AG04449 (cell line): ENCODE data around the gene SCAMP2.

Source experiments
- CTCF ChIA-PET: fragments of 350-600 bp; formaldehyde crosslinking; extraction: SDS; loops from one replicate; lab custom pipeline; 2021; ENCODE audit warnings: antibody characterized with exemption; lab: Yijun Ruan, JAX
- POLR2A ChIA-PET: fragments of 400-600, 350-600 bp; formaldehyde crosslinking; extraction: SDS; loops from one replicate; lab custom pipeline; 2020; ENCODE audit warnings: antibody characterized with exemption, inconsistent platforms; lab: Yijun Ruan, JAX
- DNase-seq: peaks from one replicate; pipeline ENCODE4 v3.0.0-alpha.2; 2010; ENCODE audit warnings: low read depth, low spot score
- H3K4me3 ChIP-seq: 2 replicates; pipeline ENCODE4 v1.5.1; 2011; ENCODE audit warnings: low read depth, mild to moderate bottlenecking, control low read depth, low read length
- TF ChIP-seq, protein P1 (sequence below): IDR thresholded peaks from one replicate; pipeline ENCODE4 v1.5.1; 2011; ENCODE audit warnings: mild to moderate bottlenecking, moderate library complexity, low read length, control low read depth, inconsistent platforms; ENCODE audit not compliant: insufficient read depth; ENCODE audit errors: missing control alignments

The SCAMP2 gene

DNA sequence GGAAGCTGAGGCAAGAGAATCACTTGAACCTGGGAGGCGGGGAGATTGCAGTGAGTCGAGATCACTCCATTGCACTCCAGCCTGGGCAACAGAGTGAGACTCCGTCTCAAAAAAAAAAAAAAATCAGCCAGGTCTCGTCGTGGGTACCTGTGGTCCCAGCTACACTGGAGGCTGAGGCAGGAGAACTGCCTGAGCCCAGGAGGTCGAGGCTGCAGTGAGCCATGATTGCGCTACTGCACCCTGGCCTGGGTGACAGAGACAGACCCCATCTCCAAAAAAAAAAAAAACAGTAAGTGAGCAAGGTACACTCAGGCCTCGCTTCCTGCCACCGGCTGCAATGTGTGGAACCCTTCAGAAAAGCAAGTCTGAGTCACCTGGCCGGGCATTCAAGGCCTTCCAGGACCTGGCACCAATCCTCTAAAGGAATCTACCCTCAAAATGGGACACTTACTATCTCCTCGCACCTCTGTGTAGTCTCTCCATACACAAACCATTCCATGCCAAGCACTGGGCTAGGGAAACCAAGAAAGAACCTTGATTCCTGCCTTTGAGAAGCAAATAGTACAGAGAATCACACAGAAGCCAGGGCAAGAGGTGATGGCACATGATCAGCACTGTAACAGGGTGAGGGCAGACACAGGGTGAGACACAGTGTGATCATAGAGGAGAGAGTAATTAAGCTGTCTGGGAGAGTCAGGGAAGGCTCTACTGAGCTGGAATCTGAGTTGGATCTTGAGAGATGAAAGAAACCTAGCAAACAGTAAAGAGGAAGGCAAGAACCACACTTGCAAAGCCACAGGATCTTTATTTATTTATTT lies 9.7 kb downstream of the SCAMP2 start:
- ChIA-PET CTCF (interaction anchor here (1.0 to 1.2 kb wide), 2 partner anchors 38 kb away, joined by 3 read pairs; no protein-coding TSS in a partner anchor), POLR2A (interaction anchor here (1.0 kb wide), 1 partner anchor 232 kb away, joined by 3 read pairs; no protein-coding TSS in a partner anchor)
- H3K4me3 ChIP-seq = no peak overlapping the region
- no peak for DNase-seq
- TF ChIP-seq, protein P1, sequence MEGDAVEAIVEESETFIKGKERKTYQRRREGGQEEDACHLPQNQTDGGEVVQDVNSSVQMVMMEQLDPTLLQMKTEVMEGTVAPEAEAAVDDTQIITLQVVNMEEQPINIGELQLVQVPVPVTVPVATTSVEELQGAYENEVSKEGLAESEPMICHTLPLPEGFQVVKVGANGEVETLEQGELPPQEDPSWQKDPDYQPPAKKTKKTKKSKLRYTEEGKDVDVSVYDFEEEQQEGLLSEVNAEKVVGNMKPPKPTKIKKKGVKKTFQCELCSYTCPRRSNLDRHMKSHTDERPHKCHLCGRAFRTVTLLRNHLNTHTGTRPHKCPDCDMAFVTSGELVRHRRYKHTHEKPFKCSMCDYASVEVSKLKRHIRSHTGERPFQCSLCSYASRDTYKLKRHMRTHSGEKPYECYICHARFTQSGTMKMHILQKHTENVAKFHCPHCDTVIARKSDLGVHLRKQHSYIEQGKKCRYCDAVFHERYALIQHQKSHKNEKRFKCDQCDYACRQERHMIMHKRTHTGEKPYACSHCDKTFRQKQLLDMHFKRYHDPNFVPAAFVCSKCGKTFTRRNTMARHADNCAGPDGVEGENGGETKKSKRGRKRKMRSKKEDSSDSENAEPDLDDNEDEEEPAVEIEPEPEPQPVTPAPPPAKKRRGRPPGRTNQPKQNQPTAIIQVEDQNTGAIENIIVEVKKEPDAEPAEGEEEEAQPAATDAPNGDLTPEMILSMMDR = no peak

DNA sequence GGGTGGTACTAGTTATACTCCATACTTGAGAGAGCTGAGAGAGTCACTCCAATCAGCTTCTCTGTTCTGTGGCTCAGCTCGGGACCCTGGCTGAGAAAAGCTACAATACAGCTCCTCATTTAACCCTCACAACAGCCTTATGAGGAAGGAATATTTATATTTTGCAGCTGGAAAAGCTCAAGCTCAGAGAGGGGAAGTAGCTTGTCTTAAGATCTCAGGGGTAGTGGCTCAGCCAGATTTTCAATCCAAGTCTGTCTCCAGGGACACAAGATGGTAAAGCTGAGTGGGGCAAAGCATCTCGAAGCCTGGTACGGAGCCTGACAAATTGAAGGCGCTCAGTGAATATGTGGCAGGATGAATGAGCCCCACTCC lies 14.8 kb downstream of the SCAMP2 start:
- POLR2A ChIA-PET = no interaction called here
- DNase-seq = no peak
- TF ChIP-seq, protein P1 = no peak
- H3K4me3 ChIP-seq = no peak overlapping the region
- CTCF ChIA-PET = interaction anchor here (0.9 to 2.8 kb wide), 6 partner anchors 11 to 89 kb away, joined by 3 to 9 read pairs (median 4); partner anchors contain the start of genes SCAMP2 and ULK3

DNA sequence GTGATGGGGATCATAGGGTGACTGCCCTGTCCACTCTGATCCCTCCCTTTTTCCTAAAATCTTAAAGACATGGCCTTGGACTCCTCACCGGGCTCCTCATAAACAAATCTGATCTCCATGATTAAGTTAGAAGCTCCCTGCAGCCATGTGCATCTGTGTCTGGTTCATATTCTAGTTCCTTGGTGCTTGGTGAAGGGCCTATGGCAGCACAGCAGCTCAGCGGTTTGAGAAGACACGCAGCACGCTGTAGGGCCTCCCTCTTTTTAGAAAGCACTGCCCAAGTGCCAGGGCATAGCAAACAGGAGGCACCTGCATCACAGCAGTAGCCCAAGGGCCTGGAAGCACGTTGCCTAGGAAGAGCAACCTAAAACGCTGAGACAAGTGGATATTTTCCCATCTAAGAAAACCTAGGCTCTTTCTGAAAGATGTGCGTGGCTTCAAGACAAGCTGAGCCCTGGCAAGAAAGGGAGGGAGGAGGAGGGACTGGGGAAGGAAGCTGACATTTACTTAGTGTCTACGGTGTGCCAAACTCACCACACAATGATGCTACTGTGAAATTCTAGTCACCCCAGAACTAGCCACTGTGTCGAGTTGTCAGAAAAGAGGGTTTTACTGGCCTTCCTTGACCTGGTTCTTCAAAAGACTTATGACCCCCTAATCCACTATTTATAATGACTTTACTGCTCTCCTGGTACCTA lies 15.3 kb downstream of the SCAMP2 start:
- no peak for DNase-seq
- ChIA-PET CTCF (interaction anchor here (1.2 to 2.8 kb wide), 3 partner anchors 15 to 44 kb away, joined by 4 to 10 read pairs (median 9); partner anchors contain the start of genes SCAMP2 and ULK3), POLR2A (no interaction called here)
- H3K4me3 ChIP-seq = no peak overlapping the region
- TF ChIP-seq, protein P1 = no peak

DNA sequence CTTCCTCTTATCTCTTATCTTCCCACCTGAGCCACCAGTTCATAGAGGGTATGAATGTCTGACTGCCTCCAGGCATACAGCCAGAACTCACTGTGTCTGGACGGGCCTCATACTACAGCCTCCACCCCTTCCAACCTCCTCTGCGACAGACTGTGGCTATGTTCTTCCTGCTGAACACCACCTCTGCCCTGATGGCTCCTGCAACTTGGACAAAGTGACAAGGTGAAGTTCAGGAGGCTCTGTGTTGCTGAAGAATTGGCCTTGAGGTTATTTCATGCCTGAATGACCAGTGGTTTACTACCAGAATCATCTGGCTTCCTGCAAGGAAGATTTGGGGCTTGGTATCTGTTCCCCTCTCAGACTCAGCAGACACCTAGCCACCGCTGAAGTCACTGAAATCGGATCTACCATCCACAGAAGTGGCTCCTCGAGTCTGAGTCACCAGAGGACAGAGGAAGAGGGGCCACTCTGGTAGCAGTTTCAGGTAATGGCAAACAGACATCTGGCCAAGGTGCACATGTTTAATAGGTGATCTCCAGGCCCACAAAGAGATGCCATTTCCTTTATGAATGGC lies 16.0 kb downstream of the SCAMP2 start:
- CTCF ChIA-PET = interaction anchor here (1.2 to 2.2 kb wide), 3 partner anchors 10 to 44 kb away, joined by 4 to 10 read pairs (median 4); partner anchors contain the start of gene SCAMP2
- TF ChIP-seq, protein P1 = no peak
- POLR2A ChIA-PET = no interaction called here
- H3K4me3 ChIP-seq = no peak overlapping the region
- DNase-seq = no peak

DNA sequence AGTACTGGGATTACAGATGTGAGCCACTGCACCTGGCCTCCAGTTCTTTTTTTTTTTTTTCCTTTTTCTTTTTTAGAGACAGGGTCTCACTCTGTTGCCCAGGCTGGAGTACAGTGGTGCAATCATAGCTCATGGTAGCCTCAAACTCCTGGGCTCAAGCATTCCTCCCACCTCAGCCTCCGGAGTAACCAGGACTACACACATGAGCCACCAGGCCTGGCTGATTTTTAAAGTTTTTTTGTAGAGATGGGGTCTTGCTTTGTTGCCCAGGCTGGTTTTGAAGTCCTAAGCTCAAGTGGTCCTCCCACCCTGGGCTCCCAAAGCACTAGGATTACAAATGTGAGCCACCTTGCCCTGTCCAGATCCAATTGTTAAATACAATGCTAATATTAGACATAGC lies 16.6 kb downstream of the SCAMP2 start:
- POLR2A ChIA-PET = no interaction called here
- TF ChIP-seq, protein P1 = no peak
- CTCF ChIA-PET = interaction anchor here (1.5 to 3.9 kb wide), 3 partner anchors 9 to 45 kb away, joined by 4 to 14 read pairs (median 10); partner anchors contain the start of gene ULK3
- DNase-seq = no peak
- H3K4me3 ChIP-seq = no peak overlapping the region
